ENCODE data around the gene ARID3A.

- TF ChIP-seq CTCF (conservative IDR thresholded peaks at IDR 0.05; ENCODE audit: low read length) (no peak), EZH2phosphoT487 (IDR thresholded peaks at IDR 0.05; ENCODE audit: borderline replicate concordance) (no peak)
Observed at GRCh38 chr19:960601-960938, 34.7 kb downstream of the ARID3A start.

Data from Loucy (cell line).